Keratinocyte (primary cell): Measurements from ENCODE around the gene MTFMT. TPM values are rescaled to one million over a fixed set of nuclear protein-coding genes. Genes with fewer than 3 reads are reported as not detected.

Source experiments
- DNase-seq: peaks from one replicate; pipeline ENCODE4 v3.0.0-alpha.2; 2011; ENCODE audit warnings: low read depth, missing footprints, low spot score
- FAIRE-seq: peaks from 2 replicates; lab custom pipeline; 2011; peaks lifted over from hg19 to GRCh38; lab: Jason Lieb, UNC
- H2AFZ ChIP-seq: 2 replicates; pipeline ENCODE4 v1.6.0; 2012; ENCODE audit warnings: low read length, control low read depth, inconsistent platforms; ENCODE audit not compliant: control insufficient read depth
- H3K27ac ChIP-seq: 2 replicates; pipeline ENCODE4 v1.5.1; 2011; ENCODE audit warnings: low read length; ENCODE audit not compliant: control insufficient read depth, insufficient read depth
- H3K27me3 ChIP-seq: 3 replicates; pipeline ENCODE4 v1.6.0; 2011; ENCODE audit warnings: low read length; ENCODE audit not compliant: control insufficient read depth, insufficient read depth; ENCODE audit errors: extremely low read depth
- H3K36me3 ChIP-seq, 2 experiments: 2 replicates in 1 of 2; 3 replicates in 1 of 2; pipeline ENCODE4 v1.5.1; 2011; ENCODE audit warnings: low read length in 2 of 2, mild to moderate bottlenecking in 1 of 2; ENCODE audit not compliant: control insufficient read depth in 2 of 2, insufficient read depth in 2 of 2; ENCODE audit errors: extremely low read depth in 1 of 2
- H3K4me1 ChIP-seq: 3 replicates; pipeline ENCODE4 v1.5.1; 2011; ENCODE audit warnings: low read length; ENCODE audit not compliant: control insufficient read depth, insufficient read depth; ENCODE audit errors: extremely low read depth
- H3K4me2 ChIP-seq: 3 replicates; pipeline ENCODE4 v1.6.0; 2011; ENCODE audit warnings: low read depth, low read length; ENCODE audit not compliant: control insufficient read depth, insufficient read depth; ENCODE audit errors: extremely low read depth
- H3K4me3 ChIP-seq, 3 experiments: fragments of 200-600 bp in 1 of 3; sonication (generic) in 1 of 3; 2 replicates in 2 of 3; 3 replicates in 1 of 3; pipeline ENCODE4 v1.5.1; 2011 to 2016; ENCODE audit warnings: low read length in 3 of 3, mild to moderate bottlenecking in 3 of 3, control low read depth in 2 of 3, inconsistent platforms in 1 of 3, low read depth in 1 of 3, mixed read lengths in 1 of 3, mixed run types in 1 of 3, moderate library complexity in 1 of 3; ENCODE audit not compliant: control insufficient read depth in 2 of 3, insufficient read depth in 2 of 3; ENCODE audit errors: extremely low read depth in 1 of 3
- H3K79me2 ChIP-seq: 2 replicates; pipeline ENCODE4 v1.6.0; 2012; ENCODE audit warnings: low read length; ENCODE audit not compliant: control insufficient read depth, insufficient read depth
- H3K9ac ChIP-seq: 3 replicates; pipeline ENCODE4 v1.6.0; 2011; ENCODE audit warnings: low read length; ENCODE audit not compliant: control insufficient read depth, insufficient read depth; ENCODE audit errors: extremely low read depth
- H3K9me1 ChIP-seq: 3 replicates; pipeline ENCODE4 v1.6.0; 2011; ENCODE audit warnings: low read length; ENCODE audit not compliant: control insufficient read depth, insufficient read depth; ENCODE audit errors: extremely low read depth
- H3K9me3 ChIP-seq: 2 replicates; pipeline ENCODE4 v1.5.1; 2012; ENCODE audit warnings: low read depth, low read length; ENCODE audit not compliant: control insufficient read depth
- H4K20me1 ChIP-seq: 3 replicates; pipeline ENCODE4 v1.6.0; 2011; ENCODE audit warnings: low read length; ENCODE audit not compliant: control insufficient read depth, insufficient read depth; ENCODE audit errors: extremely low read depth
- EZH2 ChIP-seq: IDR thresholded peaks from one replicate; pipeline ENCODE4 v1.6.1; 2012; ENCODE audit warnings: inconsistent platforms, mild to moderate bottlenecking, low read length, moderate library complexity
- dilution Hi-C: fragments of 300-500 bp; cut with MboI; formaldehyde crosslinking; loops from one replicate; pipeline ENCODE4 v1.7.0; 2020; ENCODE audit warnings: low sequenced_read_pairs; ENCODE audit not compliant: extremely low pct_ligation_motif_present
- polyA plus RNA-seq, 5 experiments: library from polyadenylated mRNA; depleted of rRNA in 3 of 5; stranded (reverse) in 3 of 5; stranded (forward) in 1 of 5; unstranded in 1 of 5; fragments of >200 nt; gene quantifications; 1 replicate in 1 of 5; 2 replicates in 3 of 5; 3 replicates in 1 of 5; pipeline versions ENCODE4 v1.2.1 to v1.2.3, GENCODE V29; 2011 to 2012; ENCODE audit warnings: missing spikeins in 2 of 5, low read depth in 1 of 5, low replicate concordance in 1 of 5
- TF ChIP-seq, protein P1 (sequence below), 3 experiments: IDR thresholded peaks in 1 of 3; conservative IDR thresholded peaks in 1 of 3; optimal IDR thresholded peaks in 1 of 3; 2 replicates in 2 of 3; 3 replicates in 1 of 3; pipeline versions ENCODE3 to v1.5.1; 2011; ENCODE audit warnings: low read length in 3 of 3, mild to moderate bottlenecking in 3 of 3, moderate library complexity in 2 of 3, control low read depth in 1 of 3, inconsistent platforms in 1 of 3; ENCODE audit not compliant: insufficient read depth in 2 of 3; ENCODE audit errors: extremely low read depth in 1 of 3

Gene MTFMT
- polyA plus RNA-seq, 1 donor (not counting 4 experiments of a cell fraction or from before 2014, with no cell fraction given): 21.0 TPM

DNA sequence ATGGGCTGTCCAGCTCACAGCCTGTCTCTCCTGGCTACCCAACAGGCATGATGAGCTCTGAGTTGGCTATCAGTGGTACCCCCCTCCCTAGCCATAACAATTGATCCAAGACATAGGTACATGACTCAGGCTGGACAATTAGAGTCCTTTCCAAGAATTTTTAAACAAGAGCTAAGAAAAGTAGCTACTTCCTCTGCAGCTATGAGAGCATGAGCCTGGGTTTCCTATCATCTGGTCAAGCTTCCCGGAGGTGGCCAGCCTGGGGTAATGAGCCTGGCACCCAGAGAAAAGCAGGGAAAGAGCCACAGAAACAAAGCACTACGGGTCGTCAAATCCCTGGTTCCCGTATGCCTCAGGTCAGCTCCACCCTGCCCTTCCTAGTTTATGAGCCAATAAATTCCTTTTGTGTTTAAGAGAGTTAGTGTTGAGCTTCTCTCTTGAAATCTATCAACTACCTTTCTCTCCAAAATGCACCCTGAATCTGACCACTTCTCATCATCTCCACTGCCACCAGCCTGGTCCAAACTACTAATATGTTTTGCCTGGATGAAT lies 13.4 kb upstream of the MTFMT start:
- H3K27me3 ChIP-seq: no peaks in the 10 kb centered on the region
- no peak overlapping the region for H3K4me3 ChIP-seq
- H3K9ac ChIP-seq: no peak overlapping the region
- DNase-seq (no peak), FAIRE-seq (no peak)
- no peaks in the 10 kb centered on the region for H3K79me2 ChIP-seq
- dilution Hi-C loops: no loop called here
- peaks cover 13% of the 10 kb centered on the region for H3K4me1 ChIP-seq
- no peaks in the 10 kb centered on the region for H3K36me3 ChIP-seq
- TF ChIP-seq EZH2: no peak
- TF ChIP-seq, protein P1, sequence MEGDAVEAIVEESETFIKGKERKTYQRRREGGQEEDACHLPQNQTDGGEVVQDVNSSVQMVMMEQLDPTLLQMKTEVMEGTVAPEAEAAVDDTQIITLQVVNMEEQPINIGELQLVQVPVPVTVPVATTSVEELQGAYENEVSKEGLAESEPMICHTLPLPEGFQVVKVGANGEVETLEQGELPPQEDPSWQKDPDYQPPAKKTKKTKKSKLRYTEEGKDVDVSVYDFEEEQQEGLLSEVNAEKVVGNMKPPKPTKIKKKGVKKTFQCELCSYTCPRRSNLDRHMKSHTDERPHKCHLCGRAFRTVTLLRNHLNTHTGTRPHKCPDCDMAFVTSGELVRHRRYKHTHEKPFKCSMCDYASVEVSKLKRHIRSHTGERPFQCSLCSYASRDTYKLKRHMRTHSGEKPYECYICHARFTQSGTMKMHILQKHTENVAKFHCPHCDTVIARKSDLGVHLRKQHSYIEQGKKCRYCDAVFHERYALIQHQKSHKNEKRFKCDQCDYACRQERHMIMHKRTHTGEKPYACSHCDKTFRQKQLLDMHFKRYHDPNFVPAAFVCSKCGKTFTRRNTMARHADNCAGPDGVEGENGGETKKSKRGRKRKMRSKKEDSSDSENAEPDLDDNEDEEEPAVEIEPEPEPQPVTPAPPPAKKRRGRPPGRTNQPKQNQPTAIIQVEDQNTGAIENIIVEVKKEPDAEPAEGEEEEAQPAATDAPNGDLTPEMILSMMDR (optimal IDR thresholded peaks at IDR 0.05 in 1 of 3, IDR thresholded peaks at IDR 0.05 in 1 of 3, conservative IDR thresholded peaks at IDR 0.05 in 1 of 3; ENCODE audit: extremely low read depth in 1 of 3, insufficient read depth in 2 of 3, low read length in 3 of 3): no peak
- no peaks in the 10 kb centered on the region for H3K9me3 ChIP-seq
- no peaks in the 10 kb centered on the region for H4K20me1 ChIP-seq
- H3K4me2 ChIP-seq: no peak overlapping the region
- H3K27ac ChIP-seq: no peak overlapping the region
- no peaks in the 10 kb centered on the region for H3K9me1 ChIP-seq
- no peak overlapping the region for H2AFZ ChIP-seq

DNA sequence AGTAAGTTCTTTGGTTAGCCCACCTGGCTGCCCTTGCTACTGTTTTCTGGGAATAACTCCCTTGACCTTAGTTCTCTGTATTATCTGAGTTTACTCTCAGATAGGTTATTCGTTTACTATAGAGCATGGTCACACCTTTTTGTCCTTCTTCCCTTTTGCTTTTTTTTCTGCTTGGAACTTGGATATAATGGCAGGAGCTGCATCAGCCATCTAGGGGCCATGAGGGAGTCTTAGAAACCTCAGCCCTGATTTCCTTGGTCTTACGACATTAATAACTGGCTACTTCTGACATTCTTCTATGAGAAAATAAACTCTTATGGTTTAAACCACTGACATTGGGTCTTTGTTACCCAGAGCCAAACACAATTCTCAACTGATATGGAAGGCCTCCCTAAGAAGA lies 12.3 kb upstream of the MTFMT start:
- H3K9me1 ChIP-seq: no peaks in the 10 kb centered on the region
- no peaks in the 10 kb centered on the region for H3K9me3 ChIP-seq
- TF ChIP-seq EZH2: no peak
- TF ChIP-seq, protein P1 (optimal IDR thresholded peaks at IDR 0.05 in 1 of 3, IDR thresholded peaks at IDR 0.05 in 1 of 3, conservative IDR thresholded peaks at IDR 0.05 in 1 of 3; ENCODE audit: extremely low read depth in 1 of 3, insufficient read depth in 2 of 3, low read length in 3 of 3): no peak
- no peak overlapping the region for H3K4me2 ChIP-seq
- H3K27ac ChIP-seq: no peak overlapping the region
- H3K27me3 ChIP-seq: no peaks in the 10 kb centered on the region
- no peak for FAIRE-seq
- H3K79me2 ChIP-seq: no peaks in the 10 kb centered on the region
- H3K36me3 ChIP-seq: no peaks in the 10 kb centered on the region
- H3K9ac ChIP-seq: no peak overlapping the region
- H3K4me3 ChIP-seq: no peak overlapping the region
- H3K4me1 ChIP-seq: peaks cover 13% of the 10 kb centered on the region
- dilution Hi-C loops: no loop called here
- DNase-seq: no peak
- H4K20me1 ChIP-seq: no peaks in the 10 kb centered on the region
- H2AFZ ChIP-seq: no peak overlapping the region
